Right lobe of liver (tissue), 4 donors: ENCODE results near the gene TMEM225.

Experiments
- POLR2A ChIP-seq: fragments of 450-650 bp; IDR thresholded peaks from one replicate; pipeline ENCODE4 v1.6.1; 2017; ENCODE audit warnings: antibody characterized with exemption, mild to moderate bottlenecking
- TF ChIP-seq, protein P1 (sequence below), 4 donors: fragments of 200-600 bp in 3 of 4; fragments of 450-650 bp in 1 of 4; IDR thresholded peaks; one replicate each; pipeline versions ENCODE4 v1.5.1 to v1.8.0; 2016 to 2022; ENCODE audit warnings: antibody characterized with exemption in 4 of 4, mild to moderate bottlenecking in 2 of 4
- donor health status: DM: no; HTN: no; CAD: no.
- donor health status: DM: no; HTN: no; CAD: no.
- donor health status: DM: no; HTN: yes; CAD: no.

DNA sequence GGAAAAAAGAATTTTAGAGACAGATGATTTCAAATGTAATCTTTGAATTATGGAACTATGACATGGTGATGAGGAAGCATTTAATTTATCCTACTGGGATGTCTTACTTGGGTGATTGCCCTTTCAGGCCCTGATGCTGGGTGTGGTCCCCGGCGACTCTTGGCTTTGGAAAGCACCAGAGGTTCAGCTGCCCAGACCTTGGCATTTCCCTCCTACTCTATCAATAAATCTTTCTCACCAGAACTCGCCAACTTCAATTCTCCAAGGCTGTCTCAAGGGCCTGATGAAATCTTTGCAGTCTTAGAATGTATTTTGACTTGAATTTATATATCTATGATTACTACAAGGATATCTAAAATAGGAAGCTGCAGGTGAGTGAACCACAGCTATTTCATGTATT lies 35.5 kb upstream of the TMEM225 start:
- TF ChIP-seq, protein P1, sequence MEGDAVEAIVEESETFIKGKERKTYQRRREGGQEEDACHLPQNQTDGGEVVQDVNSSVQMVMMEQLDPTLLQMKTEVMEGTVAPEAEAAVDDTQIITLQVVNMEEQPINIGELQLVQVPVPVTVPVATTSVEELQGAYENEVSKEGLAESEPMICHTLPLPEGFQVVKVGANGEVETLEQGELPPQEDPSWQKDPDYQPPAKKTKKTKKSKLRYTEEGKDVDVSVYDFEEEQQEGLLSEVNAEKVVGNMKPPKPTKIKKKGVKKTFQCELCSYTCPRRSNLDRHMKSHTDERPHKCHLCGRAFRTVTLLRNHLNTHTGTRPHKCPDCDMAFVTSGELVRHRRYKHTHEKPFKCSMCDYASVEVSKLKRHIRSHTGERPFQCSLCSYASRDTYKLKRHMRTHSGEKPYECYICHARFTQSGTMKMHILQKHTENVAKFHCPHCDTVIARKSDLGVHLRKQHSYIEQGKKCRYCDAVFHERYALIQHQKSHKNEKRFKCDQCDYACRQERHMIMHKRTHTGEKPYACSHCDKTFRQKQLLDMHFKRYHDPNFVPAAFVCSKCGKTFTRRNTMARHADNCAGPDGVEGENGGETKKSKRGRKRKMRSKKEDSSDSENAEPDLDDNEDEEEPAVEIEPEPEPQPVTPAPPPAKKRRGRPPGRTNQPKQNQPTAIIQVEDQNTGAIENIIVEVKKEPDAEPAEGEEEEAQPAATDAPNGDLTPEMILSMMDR (IDR thresholded peaks at IDR 0.05) = no peak
- no peak for TF ChIP-seq POLR2A
